Left ventricle myocardium inferior (tissue), 1 donor: Measurements from ENCODE around the gene TCTN2. TPM values are rescaled to one million over a fixed set of nuclear protein-coding genes. Genes with fewer than 3 reads are reported as not detected.

ENCODE experiments used
- DNase-seq: peaks from one replicate; pipeline ENCODE4 v3.0.0-alpha.2; 2020
- H3K27ac ChIP-seq: fragments of 200-600 bp; replicated peaks from 2 replicates; pipeline ENCODE4 v1.8.0; 2021
- H3K27me3 ChIP-seq: fragments of 200-600 bp; 2 replicates; pipeline ENCODE4 v1.8.0; 2021; ENCODE audit warnings: low read depth
- H3K36me3 ChIP-seq: fragments of 200-600 bp; 2 replicates; pipeline ENCODE4 v1.8.0; 2021
- H3K4me1 ChIP-seq: fragments of 200-600 bp; 2 replicates; pipeline ENCODE4 v1.8.0; 2021
- H3K4me3 ChIP-seq: fragments of 200-600 bp; 2 replicates; pipeline ENCODE4 v1.8.0; 2021; ENCODE audit warnings: mild to moderate bottlenecking, moderate library complexity
- H3K9me3 ChIP-seq: fragments of 200-600 bp; replicated peaks from 2 replicates; pipeline ENCODE4 v1.8.0; 2021
- intact Hi-C: fragments of 100-400 bp; cut with micrococcal nuclease; formaldehyde crosslinking; loops from one replicate; pipeline ENCODE4 v1.11.0; 2022
- total RNA-seq: library from RNA; stranded (reverse); fragmentation: NEBNext Ultra II Directional; extraction: Animal tissue kit (Norgen Biotek cat#: 25700); gene quantifications from one replicate; pipeline ENCODE4 v1.2.1, GENCODE V29; 2021
- TF ChIP-seq, protein P1 (sequence below): fragments of 200-600 bp; IDR thresholded peaks from 2 replicates; pipeline ENCODE4 v1.8.0; 2021; ENCODE audit warnings: antibody characterized with exemption, mild to moderate bottlenecking, borderline replicate concordance
- donor health status: DM: no; HTN: yes; CAD: no; lungs with severe emphysema.

TCTN2 gene
- total RNA-seq, 1 donor from 2014 or later: 3.9 TPM

DNA sequence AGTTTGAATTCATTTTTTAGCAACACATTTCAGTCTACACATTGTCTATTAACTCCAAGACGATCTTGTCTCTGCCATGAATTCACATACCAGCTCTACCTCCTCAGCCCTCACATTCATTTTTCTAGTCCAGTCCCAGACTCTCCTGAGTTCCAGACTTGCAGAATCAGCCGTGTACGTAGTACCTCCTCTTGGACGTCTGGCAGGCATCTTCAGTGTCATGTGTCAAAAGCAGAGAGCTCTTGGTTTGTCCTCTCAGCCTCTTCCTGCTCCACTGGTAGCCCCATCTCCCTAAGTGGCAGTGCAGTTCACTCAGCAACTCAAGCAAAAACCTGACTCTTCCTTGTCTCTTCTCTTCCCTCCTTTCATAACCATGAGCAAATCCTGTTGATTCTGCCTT, 14.5 kb upstream of the TCTN2 start:
- peaks cover 19% of the 10 kb centered on the region for H3K4me1 ChIP-seq
- no peak for DNase-seq
- H3K36me3 ChIP-seq: peaks cover 58% of the 10 kb centered on the region
- peak overlapping the region; percentile 52 for H3K27ac ChIP-seq
- no peaks in the 10 kb centered on the region for H3K9me3 ChIP-seq
- H3K27me3 ChIP-seq: no peaks in the 10 kb centered on the region
- no peak overlapping the region for H3K4me3 ChIP-seq
- intact Hi-C loops: no loop called here
- TF ChIP-seq, protein P1, sequence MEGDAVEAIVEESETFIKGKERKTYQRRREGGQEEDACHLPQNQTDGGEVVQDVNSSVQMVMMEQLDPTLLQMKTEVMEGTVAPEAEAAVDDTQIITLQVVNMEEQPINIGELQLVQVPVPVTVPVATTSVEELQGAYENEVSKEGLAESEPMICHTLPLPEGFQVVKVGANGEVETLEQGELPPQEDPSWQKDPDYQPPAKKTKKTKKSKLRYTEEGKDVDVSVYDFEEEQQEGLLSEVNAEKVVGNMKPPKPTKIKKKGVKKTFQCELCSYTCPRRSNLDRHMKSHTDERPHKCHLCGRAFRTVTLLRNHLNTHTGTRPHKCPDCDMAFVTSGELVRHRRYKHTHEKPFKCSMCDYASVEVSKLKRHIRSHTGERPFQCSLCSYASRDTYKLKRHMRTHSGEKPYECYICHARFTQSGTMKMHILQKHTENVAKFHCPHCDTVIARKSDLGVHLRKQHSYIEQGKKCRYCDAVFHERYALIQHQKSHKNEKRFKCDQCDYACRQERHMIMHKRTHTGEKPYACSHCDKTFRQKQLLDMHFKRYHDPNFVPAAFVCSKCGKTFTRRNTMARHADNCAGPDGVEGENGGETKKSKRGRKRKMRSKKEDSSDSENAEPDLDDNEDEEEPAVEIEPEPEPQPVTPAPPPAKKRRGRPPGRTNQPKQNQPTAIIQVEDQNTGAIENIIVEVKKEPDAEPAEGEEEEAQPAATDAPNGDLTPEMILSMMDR: no peak

DNA sequence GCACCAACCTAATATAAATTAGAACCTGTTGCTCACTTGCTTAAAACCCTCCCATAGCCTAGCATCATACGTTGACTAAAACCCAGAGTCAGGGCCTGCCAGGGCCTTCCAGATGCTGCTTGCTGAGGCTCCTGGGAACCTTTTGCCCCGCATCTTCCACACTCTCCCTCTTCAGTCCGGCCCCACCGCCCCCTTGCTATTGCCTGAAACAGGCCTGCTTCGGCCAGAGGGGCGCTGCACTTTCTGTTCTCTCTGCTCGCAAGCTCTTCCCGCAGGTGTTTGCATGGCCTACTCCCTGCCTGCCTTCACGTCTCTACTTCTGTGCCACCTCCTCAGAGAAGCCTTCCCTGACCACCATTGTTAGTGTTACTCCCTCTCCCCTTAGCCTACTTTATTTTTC, 13.7 kb upstream of the TCTN2 start:
- H3K27me3 ChIP-seq: no peaks in the 10 kb centered on the region
- intact Hi-C loops: no loop called here
- no peak for DNase-seq
- H3K36me3 ChIP-seq: peaks cover 51% of the 10 kb centered on the region
- peaks cover 19% of the 10 kb centered on the region for H3K4me1 ChIP-seq
- no peak overlapping the region for H3K27ac ChIP-seq
- H3K4me3 ChIP-seq: no peak overlapping the region
- TF ChIP-seq, protein P1: no peak
- no peaks in the 10 kb centered on the region for H3K9me3 ChIP-seq

DNA sequence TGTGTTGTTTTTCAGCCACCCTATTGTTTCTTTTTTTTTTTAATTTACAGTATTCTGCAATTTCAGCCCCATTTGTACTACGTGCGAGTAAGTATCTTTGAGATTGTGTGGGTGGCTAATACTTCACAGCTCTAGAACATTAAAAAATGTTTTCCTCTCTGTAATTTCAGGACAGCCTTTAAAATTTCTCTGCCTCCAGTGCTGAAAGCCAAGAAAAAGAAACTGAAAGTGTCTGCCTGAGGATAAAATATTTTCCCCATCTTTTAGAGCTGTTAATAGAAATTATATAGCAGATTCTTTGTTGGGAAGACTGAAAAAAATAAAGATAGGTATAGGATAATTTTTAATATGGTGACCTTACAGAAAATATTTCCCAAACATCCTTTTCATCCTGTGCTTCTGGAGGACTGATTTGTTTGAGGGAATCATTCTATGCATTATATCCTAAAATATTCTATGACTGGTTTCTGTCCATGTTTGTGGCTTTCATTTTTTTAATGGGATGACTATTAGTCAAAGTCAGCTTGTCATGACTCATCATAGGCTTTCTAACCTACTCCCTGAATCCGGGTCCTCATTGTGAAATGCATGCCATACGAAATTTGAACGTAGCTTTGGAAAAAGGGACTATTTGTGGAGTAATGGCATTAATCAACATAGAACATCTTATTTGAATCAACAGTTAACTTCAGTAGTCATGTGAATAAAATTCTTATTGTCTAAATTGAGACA, 10.8 kb upstream of the TCTN2 start:
- DNase-seq: no peak
- Histone ChIP-seq H3K4me1 (peaks cover 13% of the 10 kb centered on the region), H3K36me3 (peaks cover 44% of the 10 kb centered on the region), H3K9me3 (no peaks in the 10 kb centered on the region), H3K4me3 (no peak overlapping the region), H3K27me3 (no peaks in the 10 kb centered on the region), H3K27ac (no peak overlapping the region)
- TF ChIP-seq, protein P1: no peak
- intact Hi-C loops: no loop called here

DNA sequence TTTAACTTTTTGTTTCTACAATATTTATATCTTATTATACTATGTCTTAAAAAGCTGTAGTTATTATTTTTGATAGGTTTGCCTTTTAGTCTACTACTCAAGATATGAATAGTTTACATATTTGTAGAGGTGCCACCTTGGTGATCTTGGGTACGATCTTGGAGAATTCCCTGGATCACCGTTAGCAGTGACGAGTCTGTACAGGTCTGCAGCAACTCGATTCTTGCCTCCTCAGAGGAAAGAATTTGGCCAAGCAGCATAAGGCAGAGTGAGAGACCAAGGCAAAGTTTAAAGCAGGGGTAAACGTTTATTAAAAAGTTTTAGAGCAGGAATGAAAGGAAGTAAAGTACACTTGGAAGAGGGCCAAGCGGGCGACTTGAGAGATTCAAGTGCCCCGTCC, 3.1 kb upstream of the TCTN2 start:
- Histone ChIP-seq H3K4me1 (peaks cover 17% of the 10 kb centered on the region), H3K9me3 (no peaks in the 10 kb centered on the region), H3K4me3 (no peak overlapping the region), H3K27me3 (no peaks in the 10 kb centered on the region), H3K36me3 (peaks cover 7% of the 10 kb centered on the region), H3K27ac (no peak overlapping the region)
- DNase-seq: no peak
- intact Hi-C loops: no loop called here
- TF ChIP-seq, protein P1: no peak

DNA sequence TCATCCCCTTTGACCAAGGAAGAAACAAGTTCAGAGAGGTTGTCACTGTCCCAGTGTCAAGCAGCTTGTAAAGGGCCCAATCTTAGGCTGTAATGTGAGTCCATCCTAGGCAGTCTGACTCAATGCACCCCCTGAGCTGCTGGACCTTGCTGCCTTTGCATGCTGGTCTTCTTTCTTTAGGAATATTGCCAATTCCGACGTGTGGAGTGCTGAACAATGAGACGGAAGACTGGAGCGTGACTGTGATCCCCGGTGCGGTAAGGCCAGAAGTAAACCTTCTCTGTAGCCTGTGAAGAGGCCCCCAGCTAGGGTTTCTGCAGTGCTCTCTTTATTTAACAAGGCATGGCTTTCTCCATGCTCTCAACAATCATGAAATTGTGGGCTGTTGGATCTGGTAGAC, 963 bp downstream of the TCTN2 start:
- Histone ChIP-seq H3K27me3 (no peaks in the 10 kb centered on the region), H3K9me3 (no peaks in the 10 kb centered on the region), H3K4me3 (peak overlapping the region; percentile 77), H3K4me1 (peaks cover 17% of the 10 kb centered on the region), H3K27ac (no peak overlapping the region), H3K36me3 (peaks cover 23% of the 10 kb centered on the region)
- TF ChIP-seq, protein P1: no peak
- intact Hi-C loops: no loop called here
- DNase-seq: no peak
